Liver (tissue), 9 donors: ENCODE data around the gene PARP16. TPM values are rescaled to one million over a fixed set of nuclear protein-coding genes. Genes with fewer than 3 reads are reported as not detected.

ENCODE experiments used
- DNase-seq: peaks from one replicate; pipeline ENCODE4 v3.0.0-alpha.2; 2017; ENCODE audit warnings: low spot score
- H3K27ac ChIP-seq, 2 donors: one replicate each; pipeline ENCODE4 v1.7.0; 2013; ENCODE audit warnings: inconsistent platforms in 2 of 2, low read length in 2 of 2, control low read depth in 1 of 2, low read depth in 1 of 2, mild to moderate bottlenecking in 1 of 2
- H3K27me3 ChIP-seq, 4 donors: one replicate each; pipeline versions ENCODE4 v1.6.1 to v1.7.0; 2013; ENCODE audit warnings: low read length in 3 of 4, inconsistent platforms in 1 of 4, mild to moderate bottlenecking in 1 of 4, moderate library complexity in 1 of 4; ENCODE audit not compliant: control insufficient read depth in 4 of 4, insufficient read depth in 4 of 4
- H3K36me3 ChIP-seq, 4 donors: one replicate each; pipeline versions ENCODE4 v1.6.1 to v1.7.0; 2013; ENCODE audit warnings: low read length in 3 of 4, mild to moderate bottlenecking in 3 of 4, low read depth in 1 of 4, moderate library complexity in 1 of 4; ENCODE audit not compliant: control insufficient read depth in 4 of 4, insufficient read depth in 3 of 4
- H3K4me1 ChIP-seq, 4 donors: one replicate each; pipeline versions ENCODE4 v1.6.1 to v1.7.0; 2013; ENCODE audit warnings: low read length in 3 of 4, mild to moderate bottlenecking in 3 of 4, moderate library complexity in 1 of 4; ENCODE audit not compliant: control insufficient read depth in 4 of 4, insufficient read depth in 4 of 4
- H3K4me3 ChIP-seq, 3 donors: one replicate each; pipeline versions ENCODE4 v1.6.1 to v1.7.0; 2013; ENCODE audit warnings: low read length in 3 of 3, control low read depth in 1 of 3, low read depth in 1 of 3, mild to moderate bottlenecking in 1 of 3
- H3K9ac ChIP-seq, 2 donors: one replicate each; pipeline ENCODE4 v1.7.0; 2013; ENCODE audit warnings: low read length in 2 of 2, mild to moderate bottlenecking in 2 of 2, moderate library complexity in 2 of 2, control low read depth in 1 of 2, low read depth in 1 of 2
- H3K9me3 ChIP-seq, 4 donors: one replicate each; pipeline versions ENCODE4 v1.6.1 to v1.7.0; 2013; ENCODE audit warnings: low read length in 3 of 4; ENCODE audit not compliant: control insufficient read depth in 4 of 4
- ATF3 ChIP-seq: IDR thresholded peaks from 2 replicates; pipeline ENCODE4 v1.6.1; 2016; ENCODE audit warnings: antibody characterized with exemption
- EGR1 ChIP-seq, 2 donors: IDR thresholded peaks; 2 replicates each; pipeline ENCODE4 v1.6.1; 2016 to 2018; ENCODE audit warnings: antibody characterized with exemption in 2 of 2, low read depth in 2 of 2
- FOXA1 ChIP-seq: IDR thresholded peaks from 2 replicates; pipeline ENCODE4 v1.6.1; 2016; ENCODE audit warnings: antibody characterized with exemption
- FOXA2 ChIP-seq: IDR thresholded peaks from 2 replicates; pipeline ENCODE4 v1.6.1; 2016; ENCODE audit warnings: antibody characterized with exemption
- GABPA ChIP-seq, 2 donors: IDR thresholded peaks in 1 of 2; conservative IDR thresholded peaks in 1 of 2; 2 replicates each; pipeline ENCODE4 v1.6.1; 2016; ENCODE audit warnings: antibody characterized with exemption in 2 of 2, mild to moderate bottlenecking in 1 of 2, moderate library complexity in 1 of 2
- HNF4G ChIP-seq: IDR thresholded peaks from 2 replicates; pipeline ENCODE4 v1.6.1; 2016; ENCODE audit warnings: antibody characterized with exemption
- JUND ChIP-seq, 2 donors: IDR thresholded peaks; 2 replicates each; pipeline ENCODE4 v1.6.1; 2016; ENCODE audit warnings: antibody characterized with exemption in 2 of 2
- NR2F2 ChIP-seq: IDR thresholded peaks from 2 replicates; pipeline ENCODE4 v1.6.1; 2016; ENCODE audit warnings: antibody characterized with exemption
- RAD21 ChIP-seq, 2 donors: IDR thresholded peaks; 2 replicates each; pipeline ENCODE4 v1.6.1; 2016; ENCODE audit warnings: antibody characterized with exemption in 2 of 2, mild to moderate bottlenecking in 2 of 2
- REST ChIP-seq: IDR thresholded peaks from 2 replicates; pipeline ENCODE4 v1.6.1; 2016; ENCODE audit warnings: antibody characterized with exemption, mild to moderate bottlenecking
- RXRA ChIP-seq, 2 donors: IDR thresholded peaks; 2 replicates each; pipeline ENCODE4 v1.6.1; 2017 to 2018; ENCODE audit warnings: antibody characterized with exemption in 2 of 2, mild to moderate bottlenecking in 1 of 2
- SP1 ChIP-seq: IDR thresholded peaks from 2 replicates; pipeline ENCODE4 v1.6.1; 2018; ENCODE audit warnings: antibody characterized with exemption, mild to moderate bottlenecking
- TAF1 ChIP-seq: conservative IDR thresholded peaks from 2 replicates; pipeline ENCODE4 v1.6.1; 2016; ENCODE audit warnings: antibody characterized with exemption, mild to moderate bottlenecking
- YY1 ChIP-seq: IDR thresholded peaks from 2 replicates; pipeline ENCODE4 v1.6.1; 2016; ENCODE audit warnings: antibody characterized with exemption, mild to moderate bottlenecking
- ZBTB33 ChIP-seq: IDR thresholded peaks from 2 replicates; pipeline ENCODE4 v1.6.1; 2016; ENCODE audit warnings: antibody characterized with exemption
- WGBS: extraction: QIAGEN DNeasy Blood & Tissue Kit; methylation state at CpG from one replicate; pipeline ENCODE4 v1.1.7; 2013; 5-methylcytosine and 5-hydroxymethylcytosine counted together
- polyA plus RNA-seq, 2 donors: library from polyadenylated mRNA; stranded (reverse) in 1 of 2; unstranded in 1 of 2; fragments of 200-250 nt in 1 of 2; fragments of >200 nt in 1 of 2; fragmentation: Nextera tagmentation in 1 of 2; extraction: Ambion mirVana in 1 of 2; gene quantifications; one replicate each; pipeline versions ENCODE4 v1.2.1 to v1.2.3, GENCODE V29; 2013 to 2015
- total RNA-seq, 2 donors: library from RNA; depleted of rRNA; stranded (reverse); fragments of >200 nt; gene quantifications; one replicate each; pipeline ENCODE4 v1.2.3, GENCODE V29; 2014
- donor health status: healthy.
- donor health status: healthy.
- donor health status: healthy.
- donor health status: healthy.
- donor health status: healthy.

The PARP16 gene
- total and polyA plus RNA-seq, 4 donors, result 4.0 to 6.9 (median 5.7) TPM

- H3K36me3 ChIP-seq, result no peaks in the 10 kb centered on the region
- TF ChIP-seq JUND (IDR thresholded peaks at IDR 0.05) (no peak), ZBTB33 (no peak), HNF4G (no peak), ATF3 (no peak), REST (no peak)
- no peaks in the 10 kb centered on the region for H3K4me1 ChIP-seq
- DNase-seq, result no peak
- H3K27ac ChIP-seq, result no peak overlapping the region
- H3K9ac ChIP-seq, result no peak overlapping the region
- H3K27me3 ChIP-seq, result no peaks in the 10 kb centered on the region
- no peaks in the 10 kb centered on the region for H3K9me3 ChIP-seq
- no peak overlapping the region for H3K4me3 ChIP-seq
- WGBS, result 76% methylated on average over 16 of the region's 16 CpGs
Measured at GRCh38 chr15:65333148-65333820, 46.6 kb upstream of the PARP16 start.

GRCh38 chr15:65332391-65333147 lies 45.9 kb upstream of the PARP16 start:
- DNase-seq, result no peak
- no peaks in the 10 kb centered on the region for H3K36me3 ChIP-seq
- H3K4me3 ChIP-seq, result no peak overlapping the region
- WGBS, result 91% methylated on average over 31 of the region's 31 CpGs
- no peaks in the 10 kb centered on the region for H3K4me1 ChIP-seq
- H3K9ac ChIP-seq, result no peak overlapping the region
- H3K9me3 ChIP-seq, result no peaks in the 10 kb centered on the region
- no peaks in the 10 kb centered on the region for H3K27me3 ChIP-seq
- no peak for TF ChIP-seq YY1
- TF ChIP-seq NR2F2, result no peak
- TF ChIP-seq RAD21 (IDR thresholded peaks at IDR 0.05), result no peak
- TF ChIP-seq REST, result no peak
- TF ChIP-seq EGR1 (IDR thresholded peaks at IDR 0.05; ENCODE audit: low read depth in 2 of 2), result no peak
- TF ChIP-seq FOXA1, result no peak
- TF ChIP-seq TAF1, result no peak
- TF ChIP-seq FOXA2, result no peak
- no peak for TF ChIP-seq RXRA (IDR thresholded peaks at IDR 0.05)
- no peak for TF ChIP-seq GABPA (IDR thresholded peaks at IDR 0.05 in 1 of 2, conservative IDR thresholded peaks at IDR 0.05 in 1 of 2)
- no peak for TF ChIP-seq JUND (IDR thresholded peaks at IDR 0.05)
- no peak for TF ChIP-seq ATF3
- TF ChIP-seq SP1, result no peak
- TF ChIP-seq HNF4G, result no peak
- no peak overlapping the region for H3K27ac ChIP-seq
